HL-60 (cell line): ENCODE results near the gene TPTE2.

Experiments used
- CTCF ChIP-seq: IDR thresholded peaks from one replicate; pipeline ENCODE4 v1.5.1; 2011; ENCODE audit warnings: low read length, control low read depth, inconsistent platforms; ENCODE audit not compliant: insufficient read depth
- POLR2AphosphoS5 ChIP-seq: IDR thresholded peaks from 2 replicates; pipeline ENCODE4 v1.6.1; 2012; ENCODE audit warnings: low read depth
- REST ChIP-seq: IDR thresholded peaks from 2 replicates; pipeline ENCODE4 v1.6.1; 2012; ENCODE audit warnings: low read depth; ENCODE audit not compliant: insufficient replicate concordance

- TF ChIP-seq CTCF (no peak), REST (no peak), POLR2AphosphoS5 (no peak)
Measured at GRCh38 chr13:19596086-19596485, 34.8 kb upstream of the TPTE2 start.
